ENCODE data around the gene QKI. TPM values are rescaled to one million over a fixed set of nuclear protein-coding genes. Genes with fewer than 3 reads are reported as not detected.

The QKI gene
- total and polyA plus RNA-seq, 4 donors = 27.1 to 213 (median 89.5) TPM

DNA sequence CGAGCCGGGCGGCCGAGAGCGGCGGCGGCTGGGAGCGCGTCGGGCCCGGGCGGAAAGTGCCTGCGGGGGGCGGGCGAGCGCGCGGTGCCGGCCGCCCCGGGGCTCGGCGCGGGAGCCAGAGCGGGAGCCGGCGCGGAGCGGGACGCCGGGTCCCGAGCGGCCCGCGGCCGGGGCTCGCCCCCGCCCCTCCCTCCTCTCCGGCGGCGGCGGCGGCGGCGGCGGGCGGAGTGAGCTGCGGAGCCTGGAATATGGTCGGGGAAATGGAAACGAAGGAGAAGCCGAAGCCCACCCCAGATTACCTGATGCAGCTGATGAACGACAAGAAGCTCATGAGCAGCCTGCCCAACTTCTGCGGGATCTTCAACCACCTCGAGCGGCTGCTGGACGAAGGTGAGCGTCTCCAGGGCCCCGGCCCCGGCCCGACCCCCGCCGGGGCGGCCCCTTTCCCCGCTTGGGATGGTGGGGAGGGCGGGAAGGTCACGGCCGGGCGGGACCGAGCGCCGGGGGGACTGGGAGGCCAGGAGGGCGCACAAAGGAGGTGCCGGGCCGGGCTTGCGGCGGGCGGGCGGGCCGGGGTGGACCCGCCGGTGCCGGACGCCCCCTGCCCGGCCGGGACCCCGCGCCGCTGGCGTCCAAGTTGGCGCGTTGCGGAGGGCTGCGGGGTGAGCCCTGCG is 565 bp downstream of the QKI start:
- Histone ChIP-seq H3K27ac (ENCODE audit: low read depth in 1 of 2, low read length in 2 of 2) (peak overlapping the region; percentile 98 to 99), H3K4me1 (ENCODE audit: control insufficient read depth in 1 of 2, insufficient read depth in 2 of 2, low read length in 2 of 2) (no peaks in the 10 kb centered on the region), H3K9me3 (ENCODE audit: control insufficient read depth, low read length) (no peaks in the 10 kb centered on the region), H3K36me3 (ENCODE audit: control insufficient read depth in 1 of 2, insufficient read depth in 2 of 2, low read length in 1 of 2) (no peaks in the 10 kb centered on the region), H3K4me3 (ENCODE audit: low read length in 2 of 2) (peak overlapping the region; percentile 87 to 96), H3K27me3 (ENCODE audit: control insufficient read depth in 1 of 2, insufficient read depth in 2 of 2, low read length in 1 of 2) (no peaks in the 10 kb centered on the region)
- WGBS, 2 donors = 1% methylated on average over 16 to 94 of the region's 94 CpGs
- DNase-seq (peak in 1 of 2 donors; percentile 51), ATAC-seq (ENCODE audit: low FRiP score) (no peak)
- intact Hi-C loops (cut with DNase I) = loop anchor here (1.0 to 10.0 kb wide), 6 partner anchors 80 to 690 kb away; partner anchors contain the start of genes PACRG (in 1 of the 2) and PRKN (in 1 of the 2)

DNA sequence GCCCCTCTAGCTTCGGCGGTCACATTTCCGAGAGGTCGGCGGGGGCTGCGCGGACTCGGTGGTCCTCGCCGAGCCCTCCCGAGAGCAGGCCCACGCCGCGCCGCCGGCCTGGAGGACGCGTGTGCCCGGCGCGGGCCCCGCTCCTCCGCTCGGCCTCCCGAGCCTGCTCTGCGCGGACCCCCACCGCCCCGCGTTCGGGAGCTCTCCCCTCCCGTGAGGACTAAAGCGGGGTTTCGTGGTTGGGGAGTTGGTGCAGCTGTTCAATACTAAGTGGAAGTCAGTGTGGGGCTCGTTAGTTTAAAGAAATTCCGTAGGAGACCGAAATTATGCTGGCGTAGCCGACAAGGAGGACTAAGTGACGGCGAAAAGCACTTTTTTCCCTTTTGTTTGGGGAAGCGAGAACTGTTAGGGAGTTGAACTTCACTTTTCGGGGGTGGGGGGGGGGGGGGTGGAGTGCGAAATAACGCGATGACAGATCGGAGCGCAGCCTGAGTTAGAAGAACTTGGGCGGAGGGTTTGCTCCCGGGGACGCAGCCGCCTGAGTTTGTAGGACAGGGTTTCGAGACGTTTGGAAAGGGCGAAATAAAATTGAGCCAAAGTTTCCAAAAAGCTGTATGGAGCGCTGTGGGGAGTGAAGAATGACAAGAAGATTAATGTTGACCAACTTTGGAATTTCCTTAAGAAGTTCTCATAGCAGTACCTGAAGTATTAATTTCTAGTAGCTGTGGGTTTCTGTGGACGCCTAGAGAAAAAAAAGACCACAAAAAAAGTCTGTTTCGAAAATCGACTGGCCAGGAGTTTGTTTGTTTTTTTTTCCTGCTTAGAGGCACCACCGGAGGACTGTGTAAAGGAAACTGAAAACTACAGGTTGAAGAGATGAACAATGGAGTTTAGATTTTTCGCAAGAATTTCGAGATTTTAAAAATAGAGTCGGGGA is 1.4 kb downstream of the QKI start:
- Histone ChIP-seq H3K36me3 (ENCODE audit: control insufficient read depth in 1 of 2, insufficient read depth in 2 of 2, low read length in 1 of 2) (no peaks in the 10 kb centered on the region), H3K27ac (ENCODE audit: low read depth in 1 of 2, low read length in 2 of 2) (peak overlapping the region; percentile 98 to 99), H3K9me3 (ENCODE audit: control insufficient read depth, low read length) (no peaks in the 10 kb centered on the region), H3K27me3 (ENCODE audit: control insufficient read depth in 1 of 2, insufficient read depth in 2 of 2, low read length in 1 of 2) (no peaks in the 10 kb centered on the region), H3K4me1 (ENCODE audit: control insufficient read depth in 1 of 2, insufficient read depth in 2 of 2, low read length in 2 of 2) (peaks cover 3% of the 10 kb centered on the region in 2 donors), H3K4me3 (ENCODE audit: low read length in 2 of 2) (peak overlapping the region; percentile 87 to 96)
- ATAC-seq (ENCODE audit: low FRiP score) (peak; percentile 24), DNase-seq (peak; percentile 73 to 84)
- intact Hi-C loops (cut with DNase I) = loop anchor here (10.0 kb wide), 4 partner anchors 119 to 691 kb away; partner anchors contain the start of genes PACRG (in 1 of the 2) and PRKN (in 1 of the 2)
- 0 to 1% methylated on average over 48 to 63 of the region's 63 CpGs for WGBS, 2 donors

DNA sequence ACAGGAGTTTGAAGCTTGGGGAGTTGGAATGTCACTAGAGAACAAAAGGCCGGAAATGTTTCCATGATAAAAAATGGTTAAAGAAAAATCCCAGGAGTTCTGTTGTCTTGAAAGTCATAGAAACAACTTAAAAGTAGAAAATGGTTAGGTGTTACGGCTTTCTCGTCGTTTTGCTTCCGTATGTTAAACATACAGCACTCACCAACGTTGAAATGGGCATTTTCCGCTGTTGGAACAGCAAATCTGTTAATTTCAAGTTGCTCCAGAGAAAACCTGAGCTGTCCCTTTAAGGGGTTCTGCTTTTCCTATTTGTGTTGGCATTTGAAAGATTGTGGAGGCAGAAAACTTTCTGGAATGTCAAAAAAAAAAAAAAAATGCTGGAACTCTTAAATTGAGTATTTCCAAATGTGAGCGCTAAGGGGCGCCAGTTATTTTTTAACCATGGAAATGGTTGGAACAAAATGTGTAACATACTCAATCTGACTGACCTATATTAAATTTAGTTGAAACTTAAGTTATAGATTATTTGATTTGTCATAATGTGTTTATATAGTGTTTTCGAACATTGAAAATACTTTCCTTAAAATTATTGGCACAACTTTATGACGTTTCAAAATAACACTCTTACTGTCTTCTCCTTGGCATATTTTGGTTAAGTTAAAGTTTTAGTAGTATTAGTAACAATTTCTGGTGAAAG is 2.2 kb downstream of the QKI start:
- peak overlapping the region in 1 of 2 donors; percentile 87 for H3K27ac ChIP-seq (ENCODE audit: low read depth in 1 of 2, low read length in 2 of 2)
- peak; percentile 61 for ATAC-seq (ENCODE audit: low FRiP score)
- WGBS, 2 donors = 0 to 1% methylated on average over 11 of the region's 11 CpGs
- intact Hi-C loops (cut with DNase I) = loop anchor here (10.0 kb wide), 4 partner anchors 118 to 692 kb away; partner anchors contain the start of genes PACRG (in 1 of the 2) and PRKN (in 1 of the 2)
- DNase-seq = no peak
- H3K27me3 ChIP-seq (ENCODE audit: control insufficient read depth in 1 of 2, insufficient read depth in 2 of 2, low read length in 1 of 2) = no peaks in the 10 kb centered on the region
- H3K4me1 ChIP-seq (ENCODE audit: control insufficient read depth in 1 of 2, insufficient read depth in 2 of 2, low read length in 2 of 2) = peaks cover 3% of the 10 kb centered on the region in 2 donors
- no peaks in the 10 kb centered on the region for H3K36me3 ChIP-seq (ENCODE audit: control insufficient read depth in 1 of 2, insufficient read depth in 2 of 2, low read length in 1 of 2)
- H3K9me3 ChIP-seq (ENCODE audit: control insufficient read depth, low read length) = no peaks in the 10 kb centered on the region
- H3K4me3 ChIP-seq (ENCODE audit: low read length in 2 of 2) = peak overlapping the region; percentile 87 to 96

DNA sequence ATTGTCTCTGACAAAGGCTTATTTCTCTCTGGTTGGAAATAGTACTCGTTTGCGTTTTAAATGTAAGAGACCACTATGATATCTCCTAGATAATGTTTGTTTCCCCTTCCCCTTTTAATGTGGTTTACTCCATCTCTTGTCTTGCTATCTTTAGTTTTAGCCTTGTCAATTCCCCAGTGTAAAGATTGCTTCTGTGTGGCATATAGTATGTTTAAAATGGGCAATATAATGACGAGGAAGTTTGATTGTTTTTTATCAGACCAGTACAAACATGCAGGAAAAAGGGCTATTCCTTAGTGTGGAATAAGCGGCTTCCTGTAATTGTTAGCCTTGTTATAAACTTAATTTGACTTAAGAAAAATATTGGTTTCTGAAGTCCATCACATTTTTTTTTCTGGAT is 3.1 kb downstream of the QKI start:
- intact Hi-C loops (cut with DNase I) = loop anchor here (10.0 kb wide), 4 partner anchors 117 to 693 kb away; partner anchors contain the start of genes PACRG (in 1 of the 2) and PRKN (in 1 of the 2)
- no peaks in the 10 kb centered on the region for H3K36me3 ChIP-seq (ENCODE audit: control insufficient read depth in 1 of 2, insufficient read depth in 2 of 2, low read length in 1 of 2)
- H3K4me1 ChIP-seq (ENCODE audit: control insufficient read depth in 1 of 2, insufficient read depth in 2 of 2, low read length in 2 of 2) = peaks cover 3% of the 10 kb centered on the region in 2 donors
- WGBS, 2 donors = 16 to 21% methylated on average over 4 of the region's 4 CpGs
- ATAC-seq (ENCODE audit: low FRiP score) (no peak), DNase-seq (no peak)
- H3K9me3 ChIP-seq (ENCODE audit: control insufficient read depth, low read length) = no peaks in the 10 kb centered on the region
- no peaks in the 10 kb centered on the region for H3K27me3 ChIP-seq (ENCODE audit: control insufficient read depth in 1 of 2, insufficient read depth in 2 of 2, low read length in 1 of 2)
- peak overlapping the region; percentile 29 to 50 for H3K4me3 ChIP-seq (ENCODE audit: low read length in 2 of 2)
- no peak overlapping the region for H3K27ac ChIP-seq (ENCODE audit: low read depth in 1 of 2, low read length in 2 of 2)

DNA sequence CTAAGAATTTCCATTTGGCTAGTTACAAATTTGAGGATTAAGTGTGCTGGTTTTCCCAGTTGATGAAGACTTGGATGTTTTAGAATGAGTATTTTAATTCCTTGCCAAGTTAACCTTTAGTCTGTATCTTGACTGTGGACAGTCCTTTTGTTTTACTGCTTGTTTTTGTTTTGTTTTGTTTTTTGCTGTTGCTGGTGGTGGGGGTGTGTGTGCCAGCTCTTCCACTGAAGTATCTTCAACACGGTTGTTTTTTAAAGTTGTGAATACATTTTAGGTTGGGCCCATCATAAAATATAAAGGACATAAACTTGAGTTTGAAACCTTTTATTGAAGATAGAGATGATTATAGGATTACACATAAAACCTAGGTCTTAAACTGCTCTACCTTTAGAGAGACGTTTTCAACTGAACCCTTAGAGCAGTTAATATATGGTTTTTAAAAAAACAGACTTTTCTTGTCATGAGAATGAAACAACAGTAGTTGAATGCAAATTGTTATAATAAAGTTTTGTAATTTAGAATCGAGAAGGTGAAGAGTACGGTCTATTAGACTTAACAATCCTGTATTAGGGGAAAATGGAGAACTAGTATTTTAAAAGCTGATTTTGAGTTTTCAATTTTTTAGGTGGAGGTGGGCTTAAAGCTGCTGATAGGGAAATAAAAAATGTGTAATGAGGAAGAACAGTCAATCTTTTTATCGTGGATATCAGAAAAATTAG is 4.0 kb downstream of the QKI start:
- intact Hi-C loops (cut with DNase I) = loop anchor here (10.0 kb wide), 4 partner anchors 116 to 694 kb away; partner anchors contain the start of genes PACRG (in 1 of the 2) and PRKN (in 1 of the 2)
- Histone ChIP-seq H3K4me3 (ENCODE audit: low read length in 2 of 2) (no peak overlapping the region), H3K27me3 (ENCODE audit: control insufficient read depth in 1 of 2, insufficient read depth in 2 of 2, low read length in 1 of 2) (no peaks in the 10 kb centered on the region), H3K9me3 (ENCODE audit: control insufficient read depth, low read length) (no peaks in the 10 kb centered on the region), H3K27ac (ENCODE audit: low read depth in 1 of 2, low read length in 2 of 2) (no peak overlapping the region), H3K4me1 (ENCODE audit: control insufficient read depth in 1 of 2, insufficient read depth in 2 of 2, low read length in 2 of 2) (peaks cover 3% of the 10 kb centered on the region in 2 donors), H3K36me3 (ENCODE audit: control insufficient read depth in 1 of 2, insufficient read depth in 2 of 2, low read length in 1 of 2) (no peaks in the 10 kb centered on the region)
- DNase-seq = no peak
- WGBS, 2 donors = 29 to 33% methylated on average over 5 of the region's 5 CpGs
- no peak for ATAC-seq (ENCODE audit: low FRiP score)

DNA sequence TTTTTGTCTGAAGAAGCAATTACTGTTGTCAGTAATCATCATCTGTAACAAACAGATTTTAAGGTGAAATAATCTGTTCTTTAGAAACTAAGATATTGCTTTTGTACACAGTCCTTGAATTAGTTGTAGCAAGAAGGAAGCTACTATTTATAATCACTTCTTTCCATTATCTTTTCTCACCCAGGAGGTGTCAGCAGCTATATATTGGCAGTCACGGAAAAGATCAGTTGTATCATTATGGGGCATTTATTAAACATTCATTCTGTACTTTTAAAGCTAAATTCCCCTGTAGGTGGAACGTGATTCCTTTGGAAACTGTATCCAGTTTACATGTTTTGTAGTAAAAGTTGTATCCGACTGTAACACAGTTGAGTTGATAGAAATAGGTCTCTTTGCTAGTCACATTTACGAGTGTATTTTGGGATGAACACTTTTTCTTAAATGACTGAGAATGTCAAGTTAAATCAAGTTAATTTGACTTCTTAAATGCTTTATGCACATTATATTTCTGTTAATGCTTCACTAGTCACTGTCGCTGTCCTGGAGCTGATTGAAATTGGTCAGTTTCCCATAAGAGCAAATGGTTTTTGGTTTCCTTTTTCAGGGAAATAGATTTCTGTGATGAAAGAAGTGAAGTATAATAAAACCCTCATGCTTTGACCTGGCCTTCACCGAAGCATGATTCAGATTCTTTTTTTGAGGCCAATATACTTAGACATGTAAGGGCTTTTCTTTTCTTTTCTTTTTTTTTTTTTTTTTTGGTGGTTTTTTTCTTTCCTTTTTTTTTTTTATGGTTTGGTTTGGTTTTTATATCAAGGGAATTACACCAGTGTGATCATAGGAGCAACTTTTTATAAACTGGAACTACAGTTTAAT is 5.1 kb downstream of the QKI start:
- Histone ChIP-seq H3K36me3 (ENCODE audit: control insufficient read depth in 1 of 2, insufficient read depth in 2 of 2, low read length in 1 of 2) (no peaks in the 10 kb centered on the region), H3K27ac (ENCODE audit: low read depth in 1 of 2, low read length in 2 of 2) (no peak overlapping the region), H3K4me3 (ENCODE audit: low read length in 2 of 2) (peak overlapping the region; percentile 20 to 69), H3K9me3 (ENCODE audit: control insufficient read depth, low read length) (no peaks in the 10 kb centered on the region), H3K4me1 (ENCODE audit: control insufficient read depth in 1 of 2, insufficient read depth in 2 of 2, low read length in 2 of 2) (peaks cover 3 to 9% of the 10 kb centered on the region in 2 donors), H3K27me3 (ENCODE audit: control insufficient read depth in 1 of 2, insufficient read depth in 2 of 2, low read length in 1 of 2) (no peaks in the 10 kb centered on the region)
- DNase-seq (no peak), ATAC-seq (ENCODE audit: low FRiP score) (no peak)
- intact Hi-C loops (cut with DNase I) = loop anchor here (5.0 to 10.0 kb wide), 6 partner anchors 115 to 695 kb away; partner anchors contain the start of genes PACRG (in 1 of the 2) and PRKN (in 1 of the 2)
- 4% methylated on average over 6 of the region's 6 CpGs for WGBS, 2 donors

DNA sequence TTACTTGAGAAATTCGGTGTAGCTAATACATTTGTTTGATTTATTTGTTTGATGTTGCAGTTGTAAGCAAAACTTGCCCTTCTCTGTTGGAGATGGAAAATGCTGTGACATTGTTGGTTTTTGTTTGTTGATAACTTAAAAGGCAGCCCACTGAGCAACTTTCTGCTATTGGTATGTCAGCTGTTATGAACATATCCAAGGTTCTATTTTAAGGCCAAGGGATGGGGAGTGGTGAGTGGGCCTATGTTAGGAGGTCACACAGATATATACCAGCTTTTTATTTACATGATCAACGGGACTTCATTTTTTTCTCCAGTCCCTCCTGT is 5.7 kb downstream of the QKI start:
- Histone ChIP-seq H3K9me3 (ENCODE audit: control insufficient read depth, low read length) (no peaks in the 10 kb centered on the region), H3K4me3 (ENCODE audit: low read length in 2 of 2) (peak overlapping the region; percentile 8 to 69), H3K4me1 (ENCODE audit: control insufficient read depth in 1 of 2, insufficient read depth in 2 of 2, low read length in 2 of 2) (peaks cover 3 to 9% of the 10 kb centered on the region in 2 donors), H3K36me3 (ENCODE audit: control insufficient read depth in 1 of 2, insufficient read depth in 2 of 2, low read length in 1 of 2) (no peaks in the 10 kb centered on the region), H3K27me3 (ENCODE audit: control insufficient read depth in 1 of 2, insufficient read depth in 2 of 2, low read length in 1 of 2) (no peaks in the 10 kb centered on the region), H3K27ac (ENCODE audit: low read depth in 1 of 2, low read length in 2 of 2) (no peak overlapping the region)
- DNase-seq (no peak), ATAC-seq (ENCODE audit: low FRiP score) (no peak)
- 16 to 19% methylated on average over 2 of the region's 2 CpGs for WGBS, 2 donors
- intact Hi-C loops (cut with DNase I) = loop anchor here (5.0 to 10.0 kb wide), 2 partner anchors 135 to 537 kb away; no protein-coding TSS in a partner anchor
